ENCODE measurements around the gene IL27RA.

GRCh38 chr19:14030997-14031718, 404 bp upstream of the IL27RA start:
- TF ChIP-seq CTCF (IDR thresholded peaks at IDR 0.05) (no peak), POLR2A (IDR thresholded peaks at IDR 0.05) (no peak)

All from heart left ventricle (tissue), 13 donors.